NK-92 (cell line): ENCODE data around the gene SPACA9.

Source experiments
- DNase-seq: peaks from one replicate; lab custom pipeline; 2025; ENCODE audit not compliant: unreplicated experiment; lab: John Stamatoyannopoulos, UW

The SPACA9 gene

DNA sequence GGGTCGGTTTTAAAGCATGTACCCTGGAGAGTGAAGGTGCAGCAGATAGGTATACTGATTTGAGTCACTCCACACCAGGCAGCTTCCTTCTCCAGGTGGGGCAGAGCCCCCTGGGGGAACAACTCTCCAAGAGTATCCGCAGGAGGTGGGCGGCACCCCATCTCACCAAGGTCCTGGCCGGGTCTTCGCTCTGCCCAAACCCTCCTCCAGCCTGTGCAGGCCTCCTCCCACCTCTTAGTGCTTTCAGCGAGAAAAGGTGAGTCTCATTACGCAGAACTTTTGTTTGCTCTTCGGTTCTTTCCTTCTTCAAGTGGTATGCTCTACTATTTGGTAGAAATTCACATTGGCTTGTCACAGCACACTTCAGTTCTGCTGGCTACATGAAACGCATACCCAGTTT lies 13.7 kb downstream of the SPACA9 start:
- no peak for DNase-seq

DNA sequence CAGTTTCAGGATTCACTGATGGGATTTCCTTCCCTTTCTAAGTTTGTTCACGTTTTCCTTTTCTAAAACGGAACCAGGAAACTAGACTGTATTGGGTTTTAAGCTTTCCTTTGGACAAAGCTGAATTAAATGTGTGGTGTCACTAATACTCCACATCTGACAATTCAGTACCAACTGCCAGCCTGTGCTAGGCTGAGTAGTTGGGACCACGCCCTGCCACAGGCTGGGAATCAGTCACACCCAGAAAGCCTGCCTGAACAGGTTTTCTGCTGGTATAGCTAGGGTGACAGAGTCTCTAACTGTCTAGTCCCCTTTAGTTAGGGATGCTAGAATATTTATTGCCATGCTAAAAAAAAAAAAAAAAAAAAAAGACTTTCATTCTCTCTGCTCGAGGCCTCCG lies 15.6 kb downstream of the SPACA9 start:
- DNase-seq = no peak

DNA sequence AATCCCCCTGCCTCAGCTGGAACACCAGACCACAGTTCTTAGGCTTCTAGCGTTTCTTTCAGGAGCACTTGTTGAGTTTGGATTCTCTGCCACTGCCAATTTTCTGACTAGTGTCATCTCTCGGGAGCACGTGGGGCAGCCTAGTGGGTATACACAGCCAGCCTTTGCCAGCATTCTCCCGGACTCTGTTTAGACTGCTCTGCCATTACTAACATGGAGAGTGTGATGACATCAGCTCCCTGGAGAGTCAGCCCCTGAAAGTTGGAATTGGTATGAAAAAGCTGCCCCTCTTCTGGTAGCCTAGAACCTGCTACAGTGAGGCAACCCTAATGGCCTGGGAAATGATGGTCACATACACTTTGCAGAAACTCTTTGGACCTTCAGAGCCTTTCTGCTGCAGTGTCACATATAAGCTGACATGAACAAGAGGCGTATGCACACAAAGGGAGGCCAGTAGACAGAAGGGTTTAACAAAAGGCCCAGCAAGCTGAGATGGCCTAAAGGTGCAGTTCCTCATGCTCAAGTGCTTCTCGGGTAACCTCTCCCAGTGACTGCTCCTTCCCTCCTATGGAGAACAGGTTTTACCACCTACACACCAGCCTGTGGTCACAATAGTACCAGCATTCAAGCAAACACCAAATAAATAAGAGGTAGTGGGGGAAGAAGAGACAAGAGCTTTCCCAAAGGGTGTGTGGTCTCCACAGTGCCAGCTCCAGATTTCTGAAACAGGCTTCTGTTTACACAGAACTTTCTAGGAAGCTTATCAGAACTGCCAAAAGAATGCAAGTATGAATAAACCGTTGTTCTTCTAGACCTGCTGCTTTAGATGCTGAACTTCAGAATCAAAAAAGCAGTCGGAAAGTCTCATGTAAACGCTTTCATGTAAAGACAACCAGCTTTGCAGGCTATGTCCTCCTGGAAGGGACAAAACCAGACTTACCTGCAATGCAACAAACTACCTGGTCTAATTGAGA lies 16.5 kb downstream of the SPACA9 start:
- DNase-seq = no peak

DNA sequence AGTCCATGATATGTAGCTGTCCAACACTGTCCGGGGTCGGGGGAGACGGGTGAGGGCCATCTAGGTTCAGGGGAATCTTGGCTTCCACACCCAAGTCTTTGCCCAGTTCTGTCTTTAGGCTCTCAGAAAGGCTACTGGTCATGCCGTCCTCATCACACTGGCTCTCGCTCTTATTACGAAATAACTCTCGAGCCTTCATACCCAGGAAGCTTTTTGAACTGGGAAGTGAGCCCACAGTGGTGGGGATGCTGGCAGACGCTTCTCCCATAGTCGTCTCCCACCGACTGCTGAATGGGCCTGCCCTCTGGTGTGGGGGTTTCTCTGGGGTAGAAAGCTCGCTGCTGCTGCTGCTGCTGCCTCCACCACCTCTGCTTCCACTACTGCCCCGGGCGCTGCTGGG lies 17.6 kb downstream of the SPACA9 start:
- DNase-seq = no peak

DNA sequence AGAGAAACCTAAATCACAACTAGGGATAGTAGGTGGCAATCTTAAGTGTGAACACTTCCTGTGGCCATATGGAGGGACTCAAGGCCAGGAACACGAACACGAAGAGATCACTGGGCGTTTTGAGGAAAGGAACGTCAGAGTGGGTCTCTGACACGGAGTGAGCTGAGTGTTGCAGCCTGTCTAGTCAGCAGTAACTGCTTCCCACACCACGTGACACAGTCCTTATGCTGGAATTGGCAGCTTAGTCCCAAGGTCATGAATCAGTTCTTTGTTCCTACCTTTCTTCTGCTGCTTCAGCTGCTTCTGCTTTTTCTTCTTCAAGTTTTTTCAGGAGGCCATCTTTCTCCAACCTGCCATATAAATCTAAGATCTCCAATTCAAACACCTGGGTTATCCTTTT lies 18.2 kb downstream of the SPACA9 start:
- DNase-seq = no peak

DNA sequence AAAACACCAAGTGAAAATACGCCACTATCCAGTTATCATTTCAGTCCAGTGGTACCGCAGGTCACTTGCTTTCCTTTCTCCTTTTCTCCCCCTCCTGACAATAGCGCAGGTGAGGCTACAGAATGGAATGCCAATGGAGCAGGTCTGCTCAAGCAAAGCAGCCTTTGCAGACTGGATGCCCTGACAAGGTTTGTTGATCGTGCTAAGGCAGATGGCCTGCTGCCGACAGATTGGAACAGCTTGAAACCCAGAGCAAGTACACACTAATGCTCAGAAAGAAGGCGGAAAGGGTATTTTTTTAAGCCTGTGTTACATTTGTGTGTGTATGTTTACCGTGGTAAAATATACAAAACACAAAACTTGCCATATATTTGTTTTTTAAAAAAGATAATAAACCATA lies 19.4 kb downstream of the SPACA9 start:
- DNase-seq = no peak

DNA sequence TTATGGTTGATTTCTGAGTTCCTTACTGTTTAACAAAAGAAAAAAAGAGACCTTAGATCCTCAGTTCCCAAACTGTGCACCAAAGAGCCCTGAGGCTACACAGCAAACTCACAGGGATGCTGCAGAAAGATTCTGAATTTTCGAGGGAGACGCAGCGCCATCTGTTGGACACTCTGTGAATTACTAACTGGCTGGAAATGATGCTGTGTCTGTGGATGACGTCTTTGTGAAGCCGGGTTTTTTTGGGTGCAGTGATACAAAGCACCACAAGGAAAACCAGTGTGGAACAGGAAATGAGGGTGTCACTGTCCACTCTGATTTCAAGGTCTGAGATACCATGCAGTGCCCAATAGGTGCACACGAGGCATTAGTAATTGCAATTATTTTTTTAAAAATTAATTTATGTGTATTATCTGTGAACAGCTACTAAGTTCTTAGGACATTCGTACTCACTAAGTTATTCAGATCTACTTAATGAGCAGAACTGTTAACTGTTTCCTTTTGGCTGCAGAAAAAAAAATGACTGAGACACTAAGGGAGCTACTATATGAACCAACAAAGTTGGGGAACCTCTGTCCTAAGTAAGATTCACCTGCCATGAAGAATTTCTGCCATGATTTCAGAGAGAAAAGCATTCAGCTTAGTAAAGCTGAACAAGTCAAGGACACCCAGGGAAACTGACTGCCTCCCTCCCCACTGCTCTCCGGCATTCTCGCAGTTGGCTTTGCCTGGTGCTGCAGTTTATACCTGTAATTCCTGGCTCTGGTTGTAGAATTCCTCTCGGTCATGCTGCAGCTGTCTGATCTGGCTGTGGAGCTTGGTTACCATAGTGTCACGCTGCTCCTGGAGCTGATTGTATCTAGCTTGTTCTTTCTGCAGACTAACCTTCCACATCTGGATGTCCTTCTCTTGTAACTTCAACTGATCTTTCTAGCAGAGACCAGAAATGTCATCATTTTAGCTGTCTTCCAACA lies 23.4 kb downstream of the SPACA9 start:
- no peak for DNase-seq

DNA sequence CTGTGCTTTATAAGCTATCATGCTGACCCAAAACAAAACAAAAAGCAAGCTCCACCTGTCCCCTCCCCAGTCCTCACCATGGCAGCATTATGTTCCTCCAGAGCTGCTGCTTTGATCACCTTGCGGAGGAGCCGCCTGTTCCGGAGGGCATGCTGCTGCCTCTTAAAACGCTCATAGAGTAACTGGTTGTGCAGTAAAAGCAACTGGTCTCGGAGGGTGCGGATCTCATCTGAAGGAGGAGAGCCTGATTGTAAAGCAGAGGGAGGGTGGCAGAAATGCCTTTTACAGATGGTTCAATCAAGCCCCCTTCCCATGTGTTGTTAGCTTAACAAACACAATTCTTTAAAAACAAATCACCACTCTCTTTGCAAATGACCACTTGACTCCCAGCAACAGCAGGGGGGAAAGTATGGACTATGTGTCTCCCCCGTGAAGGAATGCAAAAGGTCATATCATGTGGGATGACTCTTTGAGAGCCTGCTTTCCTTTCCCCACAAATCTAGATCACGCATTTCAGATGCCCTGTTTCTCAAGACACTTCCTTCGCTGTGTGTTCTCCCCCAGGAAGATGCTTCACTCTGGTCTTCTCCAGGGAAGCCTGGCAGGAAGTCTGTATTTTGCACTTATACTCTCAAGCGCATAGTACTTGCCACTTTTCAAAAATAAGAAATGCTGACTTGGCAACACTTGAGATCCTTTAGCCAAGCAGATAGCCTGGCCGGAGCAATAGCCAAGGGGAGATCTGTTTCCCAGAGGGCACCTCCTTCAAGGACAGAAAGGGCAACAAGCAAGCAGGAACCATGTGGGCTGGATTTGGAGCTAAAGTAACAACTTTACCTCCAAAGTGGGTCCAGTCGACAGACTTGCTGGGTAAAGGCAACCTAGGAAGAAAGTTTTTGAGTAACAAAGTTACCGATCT lies 25.1 kb downstream of the SPACA9 start:
- no peak for DNase-seq

DNA sequence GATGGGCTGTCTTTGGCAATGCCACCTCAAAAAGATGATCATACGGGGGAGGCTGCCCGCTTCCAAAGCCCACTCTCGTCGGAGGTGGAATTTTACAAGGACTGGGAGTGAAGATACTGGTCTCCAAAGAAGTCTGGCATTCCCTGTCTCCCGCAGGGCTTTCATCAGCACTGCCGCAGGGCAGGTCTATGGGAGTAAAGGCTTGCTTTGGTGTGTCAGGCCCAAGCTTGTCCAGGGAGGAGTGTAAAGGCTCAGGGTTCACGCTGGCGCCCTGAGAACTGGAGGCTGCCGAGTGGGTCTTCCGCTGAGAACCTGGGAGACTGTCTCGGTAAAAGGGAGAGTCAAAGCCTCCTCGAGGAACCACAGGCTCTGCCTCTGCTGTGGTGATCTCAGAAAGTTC lies 27.0 kb downstream of the SPACA9 start:
- DNase-seq = no peak

DNA sequence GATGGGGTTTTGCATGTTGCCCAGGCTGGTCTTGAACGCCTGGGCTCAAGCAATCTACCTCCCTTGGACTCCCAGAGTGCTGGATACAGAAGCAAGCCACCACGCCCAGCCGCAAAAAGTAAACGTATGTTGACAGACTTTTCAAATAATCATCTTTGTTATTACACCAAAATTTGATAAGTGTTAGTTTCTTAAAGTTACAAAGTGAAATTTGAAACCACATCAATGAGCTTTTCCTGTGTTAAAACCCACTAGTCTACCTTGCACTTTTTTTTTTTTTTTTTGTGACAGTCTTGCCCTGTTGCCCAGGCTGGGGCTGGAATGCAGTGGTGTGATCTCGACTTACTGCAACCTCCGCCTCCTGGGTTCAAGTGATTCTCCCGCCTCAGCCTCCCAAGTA lies 29.9 kb downstream of the SPACA9 start:
- DNase-seq = no peak

DNA sequence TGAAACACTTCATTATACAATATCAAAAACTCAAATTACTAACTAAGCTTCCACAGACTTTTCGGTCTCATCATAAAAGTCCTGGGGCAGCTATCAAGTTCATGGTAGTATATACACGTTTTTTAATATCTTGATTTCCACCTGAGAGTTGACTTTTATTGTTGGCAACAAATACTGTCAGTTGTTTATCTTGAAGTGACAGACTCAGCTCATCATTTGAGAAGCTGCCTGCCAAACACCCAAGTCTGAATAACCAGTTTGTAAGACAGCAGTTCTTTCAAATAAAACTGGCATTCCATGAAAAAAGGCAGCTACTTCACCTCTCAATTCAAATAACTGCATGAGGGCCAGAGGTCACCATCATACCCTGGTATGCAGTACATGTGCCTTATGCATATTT lies 30.6 kb downstream of the SPACA9 start:
- no peak for DNase-seq

DNA sequence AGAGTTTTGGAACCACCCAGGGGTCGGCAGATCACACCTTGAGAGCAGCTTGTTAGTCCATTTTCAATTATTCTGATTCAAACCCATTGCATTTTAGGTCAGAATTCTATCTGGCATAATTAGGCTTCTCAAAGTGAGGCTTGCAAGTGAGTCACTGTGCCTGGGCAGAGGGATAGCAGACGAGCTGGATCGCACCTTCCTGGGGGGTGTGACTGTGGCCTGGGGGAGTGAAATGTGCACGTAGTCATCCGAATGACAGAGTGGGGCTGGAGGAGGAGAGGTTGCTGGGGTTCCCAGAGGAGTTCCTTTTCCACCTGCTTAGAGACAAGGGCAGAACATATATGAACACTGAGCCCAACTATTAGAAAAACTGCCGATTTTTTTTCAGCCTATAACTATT lies 31.7 kb downstream of the SPACA9 start:
- DNase-seq = no peak

DNA sequence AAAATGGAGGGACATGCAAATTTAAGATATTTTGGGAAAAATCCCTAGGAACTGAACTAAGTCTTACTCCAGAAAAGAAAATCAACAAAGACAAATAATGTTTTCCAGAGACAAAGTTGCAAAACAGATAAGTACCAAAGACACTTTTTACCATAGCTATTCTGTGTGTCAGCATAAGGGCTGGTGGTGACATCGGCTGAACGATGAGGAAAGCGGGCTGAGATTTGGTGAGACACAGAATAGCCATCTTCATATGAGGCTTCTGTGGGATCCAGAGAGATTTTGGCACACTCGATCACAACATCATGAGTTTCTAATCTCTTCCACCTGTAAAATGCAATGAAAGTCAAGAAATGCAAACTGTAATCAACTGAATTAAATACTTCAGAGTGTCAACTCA lies 33.4 kb downstream of the SPACA9 start:
- no peak for DNase-seq

DNA sequence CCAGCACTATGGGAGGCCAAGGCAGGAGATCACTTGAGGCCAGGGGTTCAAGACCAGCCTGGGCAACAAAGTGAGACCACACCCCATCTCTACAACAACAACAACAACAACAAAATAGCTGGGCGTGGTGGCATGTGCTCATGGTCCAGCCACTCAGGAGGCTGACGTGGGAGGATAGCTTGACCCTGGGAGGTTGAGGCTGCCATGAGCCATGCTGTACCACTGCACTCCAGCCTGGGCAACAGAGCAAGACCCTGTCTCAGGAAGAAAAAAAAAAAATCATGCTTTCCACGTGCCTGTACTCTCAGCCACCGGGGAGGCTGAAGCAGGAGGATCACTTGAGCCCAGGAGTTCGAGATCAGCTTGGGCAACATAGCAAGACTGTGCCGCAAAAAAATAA lies 36.2 kb downstream of the SPACA9 start:
- no peak for DNase-seq

DNA sequence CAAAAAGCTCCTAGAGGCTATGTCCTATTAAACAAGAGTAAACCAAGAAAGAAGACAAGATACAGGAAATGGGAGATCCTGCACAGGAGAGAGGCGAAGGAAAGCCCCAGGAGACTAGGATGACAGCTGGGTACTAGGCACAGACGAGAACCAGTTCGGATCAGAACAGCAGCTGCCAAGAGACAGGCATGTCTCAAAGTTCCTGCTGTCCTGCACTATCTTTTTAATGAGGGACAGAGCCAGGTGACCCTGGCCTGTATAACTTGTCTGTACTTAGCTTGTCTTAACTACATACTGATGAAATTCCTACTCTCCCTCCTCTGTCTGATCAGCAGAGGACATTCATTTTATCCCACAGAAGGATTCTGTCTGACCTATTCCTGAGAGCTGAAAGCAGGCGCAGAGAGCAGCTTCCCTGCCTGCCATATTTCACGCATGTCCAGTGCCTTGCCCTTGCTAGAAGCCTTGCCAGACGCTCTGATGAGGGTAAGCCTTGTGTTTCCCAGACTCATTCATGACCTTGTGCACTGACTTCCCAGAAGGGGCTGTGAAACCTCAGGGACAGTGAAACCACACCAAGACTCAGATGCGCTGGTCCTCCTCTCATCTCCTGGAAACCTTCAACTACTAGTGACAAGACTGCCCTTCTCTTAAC lies 41.0 kb downstream of the SPACA9 start:
- no peak for DNase-seq

DNA sequence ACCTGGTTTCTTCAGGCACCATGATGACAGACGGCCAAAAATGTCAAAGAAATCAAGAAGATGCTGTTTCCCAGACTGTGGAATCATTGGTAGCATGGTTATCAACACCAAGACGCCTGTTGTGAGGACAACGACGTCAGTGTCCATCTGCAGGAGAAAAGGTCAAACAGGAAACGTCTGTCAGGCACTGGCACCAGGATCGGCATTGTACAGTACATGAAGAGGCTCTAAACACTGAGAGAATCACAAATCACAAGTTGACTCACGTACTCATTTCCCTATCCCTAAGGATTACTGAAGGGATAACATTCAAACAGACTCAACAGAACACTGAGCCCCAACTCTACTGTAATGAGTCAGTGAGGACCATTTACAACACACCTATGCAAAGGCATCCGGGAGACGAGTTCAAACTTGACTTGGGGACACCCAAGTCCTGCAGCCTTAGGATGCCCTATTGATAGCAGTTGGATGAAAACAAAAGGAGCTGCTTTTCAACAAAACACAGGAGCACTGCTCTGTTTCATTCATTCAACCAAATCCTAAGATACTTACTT lies 44.7 kb downstream of the SPACA9 start:
- DNase-seq = no peak

DNA sequence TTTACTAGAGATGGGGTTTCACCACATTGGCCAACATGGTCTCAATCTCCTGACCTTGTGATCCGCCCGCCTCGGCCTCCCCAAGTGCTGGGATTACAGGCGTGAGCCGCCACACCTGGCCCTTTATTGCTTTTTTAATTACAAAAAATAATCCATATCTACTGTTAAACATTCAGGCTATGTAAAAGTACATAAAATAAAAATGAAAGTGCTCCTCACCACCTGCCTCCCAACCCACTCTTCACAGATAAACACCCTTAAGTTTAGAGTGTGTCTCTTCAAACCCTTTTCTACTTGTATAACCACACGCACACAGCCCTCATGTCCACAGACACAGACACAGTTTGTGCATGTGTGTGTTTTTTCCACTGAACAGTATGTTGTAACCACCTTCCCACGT lies 49.0 kb downstream of the SPACA9 start:
- no peak for DNase-seq

DNA sequence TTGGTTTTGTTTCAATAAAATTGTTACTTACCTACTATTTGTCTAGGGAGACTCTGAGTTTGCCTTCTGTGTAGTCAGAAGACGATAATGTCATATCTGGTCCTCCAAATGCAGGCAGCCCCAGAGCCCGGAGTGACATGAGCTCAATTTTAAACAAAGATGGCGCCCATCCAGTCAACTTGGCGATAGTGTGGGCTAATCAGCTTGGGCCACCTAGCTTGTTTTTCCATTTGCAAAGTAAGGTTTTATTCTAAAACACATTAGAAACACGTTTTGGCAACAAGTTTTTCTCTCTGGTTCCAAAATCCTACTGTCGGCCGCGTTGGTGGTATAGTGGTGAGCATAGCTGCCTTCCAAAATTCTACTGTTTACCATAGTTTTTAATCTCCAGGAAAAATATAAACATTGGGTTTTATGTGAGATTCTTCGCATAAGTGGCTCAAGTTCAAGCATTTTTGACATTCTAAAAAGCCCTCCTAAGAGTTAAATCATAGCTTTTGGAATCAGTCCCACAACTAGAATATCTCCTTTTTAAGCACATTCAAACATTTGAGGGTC lies 52.6 kb downstream of the SPACA9 start:
- no peak for DNase-seq

DNA sequence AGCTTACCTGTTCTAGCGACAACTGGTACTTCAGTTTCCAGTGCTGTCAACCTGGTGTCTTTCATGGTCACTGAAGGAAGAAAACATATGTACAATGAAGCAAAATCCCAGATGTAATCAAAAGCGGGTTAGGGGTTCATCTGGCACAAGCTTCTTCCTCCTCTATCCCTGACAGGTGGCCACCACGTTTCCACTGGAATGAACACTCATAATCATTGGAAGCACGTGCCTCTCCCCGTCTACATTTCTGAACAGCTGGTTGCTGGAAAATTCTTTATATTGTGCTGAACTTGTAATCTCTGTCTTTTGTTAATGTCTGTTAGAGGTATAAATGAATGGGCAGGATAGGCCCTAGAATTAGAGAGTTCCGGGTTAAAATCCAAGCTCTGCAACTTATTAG lies 56.3 kb downstream of the SPACA9 start:
- no peak for DNase-seq

DNA sequence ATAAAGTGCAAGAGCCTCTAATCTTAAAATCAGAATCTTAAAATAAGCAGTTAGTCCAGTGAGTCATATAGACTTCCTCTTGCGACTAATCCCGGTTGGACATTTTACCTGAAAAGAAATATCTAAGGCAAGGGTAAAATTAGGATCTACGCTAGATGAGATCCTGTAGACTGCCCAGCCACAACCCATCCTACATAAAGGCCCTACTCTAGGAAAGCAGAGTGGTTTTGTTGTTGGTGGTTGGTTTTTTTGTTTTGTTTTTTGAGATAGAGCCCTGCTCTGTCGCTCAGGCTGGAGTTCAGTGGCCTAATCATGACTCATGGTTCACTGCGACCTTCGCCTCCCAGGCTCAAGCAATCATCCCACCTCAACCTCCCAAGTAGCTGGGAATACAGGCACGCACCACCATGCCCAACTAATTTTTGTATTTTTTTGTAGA lies 58.8 kb downstream of the SPACA9 start:
- no peak for DNase-seq
